GF-D8 (cell line): ENCODE data around the gene SYNJ2.

Source experiments
- DNase-seq: peaks from one replicate; lab custom pipeline; 2025; lab: John Stamatoyannopoulos, UW

The SYNJ2 gene

GRCh38 chr6:158122048-158122447 is 140.4 kb downstream of the SYNJ2 start:
- DNase-seq, result no peak

DNA sequence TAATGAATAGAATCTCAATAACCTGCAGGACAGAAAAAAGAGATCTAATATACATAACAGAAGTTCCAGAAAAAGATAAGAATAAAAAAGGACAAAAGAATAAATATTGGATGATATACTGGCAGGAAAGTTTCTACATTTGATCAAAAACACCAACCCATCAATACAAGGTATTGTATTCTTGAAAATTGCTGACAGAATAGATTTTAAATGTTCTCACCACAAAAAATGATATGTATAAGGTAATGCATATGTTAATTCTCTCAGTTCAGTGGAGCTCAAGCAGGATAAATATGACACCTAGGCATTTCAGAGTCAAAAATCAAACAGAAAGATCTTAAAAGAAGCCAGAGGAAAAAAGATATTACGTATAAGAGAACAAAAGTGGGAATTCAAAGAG is 142.6 kb downstream of the SYNJ2 start:
- DNase-seq, result no peak

DNA sequence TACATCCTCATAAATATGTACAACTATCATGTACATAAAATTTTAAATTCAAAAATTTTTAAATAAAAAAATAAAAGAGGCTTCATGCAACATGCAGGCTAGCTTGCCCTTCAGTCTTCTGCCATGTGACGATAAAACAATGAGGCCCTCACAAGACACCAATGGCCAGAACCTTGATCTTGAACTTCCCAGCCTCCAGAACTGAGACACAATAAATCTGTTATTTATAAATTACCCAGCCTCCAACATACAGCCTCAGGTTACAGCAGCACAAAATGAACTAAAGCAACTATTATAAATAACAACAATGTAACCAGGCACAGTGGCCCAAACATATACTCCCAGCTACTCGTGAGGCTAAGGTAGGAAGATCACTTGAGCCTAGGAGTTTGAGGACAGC is 143.6 kb downstream of the SYNJ2 start:
- DNase-seq, result no peak

DNA sequence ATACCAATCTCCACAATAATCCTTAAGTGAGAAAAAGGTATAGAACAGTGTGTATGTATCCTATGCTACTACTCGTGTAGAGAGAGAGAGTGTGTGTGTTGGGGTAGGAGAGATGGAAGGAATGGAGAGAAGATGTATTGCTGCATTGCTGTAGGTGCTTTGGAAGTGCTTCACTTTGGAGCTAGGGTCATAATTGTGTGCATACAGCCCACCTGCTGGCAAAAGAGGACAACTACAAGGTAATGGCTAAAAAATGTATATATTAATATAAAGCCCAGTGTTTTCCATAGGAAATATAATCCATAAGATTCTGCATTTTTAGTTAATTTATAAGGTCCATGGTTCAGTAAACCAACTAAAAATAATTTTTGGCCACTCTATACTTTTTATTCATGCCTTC is 150.3 kb downstream of the SYNJ2 start:
- DNase-seq, result peak; percentile 15

DNA sequence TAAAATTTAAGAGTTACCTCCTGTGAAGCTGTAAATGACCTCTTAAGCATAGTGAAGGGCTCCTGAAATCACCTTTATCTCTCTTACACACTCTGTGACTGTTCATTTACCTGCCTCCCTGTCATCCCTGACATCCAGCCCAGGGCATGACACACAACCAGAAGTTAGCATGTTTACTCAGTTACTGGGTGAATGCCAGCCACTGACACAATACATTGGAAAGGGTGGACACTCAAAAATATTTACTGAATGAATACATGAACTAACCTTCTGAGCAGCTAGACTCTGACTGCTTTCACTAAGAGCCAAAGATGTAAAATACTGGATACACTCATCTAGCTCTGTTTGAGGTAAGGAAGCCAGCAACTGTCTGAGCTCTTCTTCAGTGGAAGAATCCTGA is 161.1 kb downstream of the SYNJ2 start:
- DNase-seq, result no peak

DNA sequence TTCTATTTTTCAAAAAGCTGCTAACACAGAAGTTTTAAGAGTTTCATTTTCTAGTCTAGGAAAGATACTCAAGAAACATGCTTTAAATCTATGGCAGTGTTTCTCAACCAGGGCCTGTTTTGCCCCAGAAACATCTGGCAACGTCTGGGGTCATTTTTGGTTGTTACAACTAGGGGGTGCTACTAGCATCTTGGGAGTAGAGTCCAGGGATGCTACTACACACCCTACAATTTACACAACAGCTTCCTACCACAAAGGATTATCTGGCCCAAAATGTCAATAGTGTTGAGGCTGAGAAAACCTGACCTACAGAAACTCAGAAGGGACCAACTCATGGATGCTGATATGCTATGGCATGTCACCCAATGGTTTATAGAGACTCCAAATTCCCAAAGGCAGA is 162.0 kb downstream of the SYNJ2 start:
- DNase-seq, result no peak
